ENCODE measurements around the gene PPP2R5C. TPM values are rescaled to one million over a fixed set of nuclear protein-coding genes. Genes with fewer than 3 reads are reported as not detected.

The PPP2R5C gene
- total and polyA plus RNA-seq, 2 donors (not counting 3 experiments of a cell fraction or from before 2014, with no cell fraction given), result 42.6 to 83.6 TPM

DNA sequence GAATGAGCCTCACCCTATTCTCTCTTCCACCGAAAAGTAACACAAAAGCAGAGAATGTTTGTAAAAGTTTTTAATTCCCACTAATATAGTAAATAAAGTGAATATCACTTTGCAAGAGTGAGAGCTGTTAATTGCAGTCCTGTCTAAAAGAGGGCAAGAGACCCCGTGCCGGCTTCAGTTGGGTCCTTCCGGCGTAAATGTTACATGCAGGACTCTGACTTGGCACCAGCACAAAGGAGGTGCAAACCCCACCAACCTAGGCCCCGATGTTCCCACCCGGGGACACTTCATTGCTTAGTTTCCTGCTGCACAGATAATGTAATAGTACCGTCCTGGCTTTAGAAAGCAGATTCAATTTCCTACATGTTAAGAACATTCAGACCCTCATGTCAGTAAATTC lies 136.9 kb downstream of the PPP2R5C start:
- TF ChIP-seq GATA2 (IDR thresholded peaks at IDR 0.05; ENCODE audit: insufficient read depth, insufficient read length, low read depth, low read length) (no peak), JUN (IDR thresholded peaks at IDR 0.05; ENCODE audit: borderline replicate concordance, insufficient read depth, insufficient read length, low read depth) (no peak), MYC (IDR thresholded peaks at IDR 0.05; ENCODE audit: low read depth, low read length) (no peak), POLR2AphosphoS5 (IDR thresholded peaks at IDR 0.05; ENCODE audit: insufficient read depth, low read depth, low read length) (no peak), POLR2A (IDR thresholded peaks at IDR 0.05; ENCODE audit: low read depth, low read length) (no peak), EZH2 (IDR thresholded peaks at IDR 0.05; ENCODE audit: borderline replicate concordance, low read depth, low read length, severe bottlenecking) (no peak), FOS (IDR thresholded peaks at IDR 0.05; ENCODE audit: borderline replicate concordance, insufficient read depth, low read length) (no peak)
- TF ChIP-seq, protein P1, sequence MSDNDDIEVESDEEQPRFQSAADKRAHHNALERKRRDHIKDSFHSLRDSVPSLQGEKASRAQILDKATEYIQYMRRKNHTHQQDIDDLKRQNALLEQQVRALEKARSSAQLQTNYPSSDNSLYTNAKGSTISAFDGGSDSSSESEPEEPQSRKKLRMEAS (IDR thresholded peaks at IDR 0.05; ENCODE audit: insufficient read depth, insufficient read length), result no peak
- TF ChIP-seq, protein P2, sequence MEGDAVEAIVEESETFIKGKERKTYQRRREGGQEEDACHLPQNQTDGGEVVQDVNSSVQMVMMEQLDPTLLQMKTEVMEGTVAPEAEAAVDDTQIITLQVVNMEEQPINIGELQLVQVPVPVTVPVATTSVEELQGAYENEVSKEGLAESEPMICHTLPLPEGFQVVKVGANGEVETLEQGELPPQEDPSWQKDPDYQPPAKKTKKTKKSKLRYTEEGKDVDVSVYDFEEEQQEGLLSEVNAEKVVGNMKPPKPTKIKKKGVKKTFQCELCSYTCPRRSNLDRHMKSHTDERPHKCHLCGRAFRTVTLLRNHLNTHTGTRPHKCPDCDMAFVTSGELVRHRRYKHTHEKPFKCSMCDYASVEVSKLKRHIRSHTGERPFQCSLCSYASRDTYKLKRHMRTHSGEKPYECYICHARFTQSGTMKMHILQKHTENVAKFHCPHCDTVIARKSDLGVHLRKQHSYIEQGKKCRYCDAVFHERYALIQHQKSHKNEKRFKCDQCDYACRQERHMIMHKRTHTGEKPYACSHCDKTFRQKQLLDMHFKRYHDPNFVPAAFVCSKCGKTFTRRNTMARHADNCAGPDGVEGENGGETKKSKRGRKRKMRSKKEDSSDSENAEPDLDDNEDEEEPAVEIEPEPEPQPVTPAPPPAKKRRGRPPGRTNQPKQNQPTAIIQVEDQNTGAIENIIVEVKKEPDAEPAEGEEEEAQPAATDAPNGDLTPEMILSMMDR (IDR thresholded peaks at IDR 0.05; ENCODE audit: extremely low read depth in 1 of 2, insufficient read depth in 1 of 2, low read depth in 1 of 2, low read length in 2 of 2), result no peak
- CTCF ChIA-PET, result interaction anchor here (2.6 kb wide), 1 partner anchor 127 kb away, joined by 21 read pairs; no protein-coding TSS in a partner anchor

More for the DNA sequence above, 136.9 kb downstream of the PPP2R5C start:
- H3K9me3 ChIP-seq (replicated peaks; ENCODE audit: control insufficient read depth, insufficient read depth, low read length), result no peaks in the 10 kb centered on the region
- H3K79me2 ChIP-seq (ENCODE audit: control insufficient read depth, insufficient read depth, low read length), result no peaks in the 10 kb centered on the region
- H3K9me1 ChIP-seq (replicated peaks; ENCODE audit: control insufficient read depth, extremely low read depth, insufficient read depth, low read length), result no peaks in the 10 kb centered on the region
- H3K9ac ChIP-seq (replicated peaks; ENCODE audit: extremely low read depth, insufficient read depth, low read length), result no peak overlapping the region
- H2AFZ ChIP-seq (ENCODE audit: low read depth, low read length), result no peak overlapping the region
- no peak overlapping the region for H3K4me3 ChIP-seq (replicated peaks in 1 of 3; ENCODE audit: insufficient read depth in 1 of 3, low read depth in 1 of 3, low read length in 3 of 3)
- intact Hi-C loops (cut with micrococcal nuclease), result no loop called here
- H4K20me1 ChIP-seq (replicated peaks; ENCODE audit: control insufficient read depth, extremely low read depth, insufficient read depth, low read length), result no peaks in the 10 kb centered on the region
- H3K36me3 ChIP-seq (ENCODE audit: control insufficient read depth in 2 of 2, extremely low read depth in 1 of 2, insufficient read depth in 2 of 2, low read length in 2 of 2), result peaks cover 11 to 31% of the 10 kb centered on the region in 2 experiments
- dilution Hi-C loops (cut with MboI; ENCODE audit: extremely low pct_ligation_motif_present, low sequenced_read_pairs), result no loop called here
- H3K4me2 ChIP-seq (ENCODE audit: insufficient read depth, low read length), result no peak overlapping the region
- no TSS peak for BruUV-seq (replicated peaks)
- H3K27ac ChIP-seq (ENCODE audit: insufficient read depth, low read depth, low read length), result no peak overlapping the region
- no peaks in the 10 kb centered on the region for H3K27me3 ChIP-seq (ENCODE audit: control insufficient read depth in 2 of 2, insufficient read depth in 2 of 2, low read length in 2 of 2)
- no peaks in the 10 kb centered on the region for H3K4me1 ChIP-seq (ENCODE audit: control insufficient read depth, extremely low read depth, insufficient read depth, low read length)
- POLR2A ChIA-PET, result no interaction called here
- DNase-seq (ENCODE audit: low read depth, low spot score), result no peak
- no peak for FAIRE-seq
